Stimulated activated CD4-positive, alpha-beta T cell treated with anti-CD3 and anti-CD28 coated beads, Interleukin-4, amount 100 ng/mL, for 1 hour (primary cell): Measurements from ENCODE around the gene MEIS2.

Experiments
- DNase-seq: peaks from one replicate; pipeline ENCODE4 v3.0.0-alpha.2; 2020

MEIS2 gene

DNA sequence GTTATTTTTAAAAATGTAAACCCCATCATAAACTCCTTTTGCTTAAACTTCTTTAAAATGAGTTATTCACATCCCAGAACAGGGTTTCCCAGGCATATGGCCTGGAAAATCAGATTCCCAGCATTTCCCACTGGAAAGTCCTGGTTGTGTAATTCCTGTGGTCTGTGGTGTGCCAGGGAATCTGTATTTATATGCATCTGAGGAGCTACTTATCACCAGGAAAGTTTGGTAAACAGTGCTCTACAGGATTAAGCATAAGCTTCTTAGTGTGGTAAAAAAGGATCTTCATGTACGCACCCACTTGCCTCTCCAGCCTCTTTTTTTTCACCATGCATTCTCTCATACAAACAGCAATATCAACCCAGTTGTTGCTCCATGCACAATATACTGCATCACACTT is 28.2 kb downstream of the MEIS2 start:
- no peak for DNase-seq

DNA sequence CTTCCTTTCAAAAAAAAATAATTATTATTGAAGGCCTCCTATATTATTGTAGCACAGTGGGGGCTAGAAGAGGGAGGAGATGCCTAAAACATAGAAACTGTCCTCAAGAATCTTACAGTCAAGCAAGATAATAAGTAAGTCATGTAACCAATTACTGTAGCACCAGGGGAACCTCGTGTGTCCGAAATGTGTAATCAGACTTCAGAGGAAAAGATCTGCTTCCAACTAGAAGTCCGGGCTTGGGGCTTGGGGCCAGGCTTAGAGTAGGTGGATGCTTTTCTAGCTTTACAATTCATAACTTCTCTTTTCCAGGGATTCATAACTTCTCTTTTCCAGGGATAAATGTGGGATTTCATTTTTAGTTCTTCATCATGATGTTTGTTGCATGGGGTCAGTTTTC is 29.2 kb downstream of the MEIS2 start:
- no peak for DNase-seq

DNA sequence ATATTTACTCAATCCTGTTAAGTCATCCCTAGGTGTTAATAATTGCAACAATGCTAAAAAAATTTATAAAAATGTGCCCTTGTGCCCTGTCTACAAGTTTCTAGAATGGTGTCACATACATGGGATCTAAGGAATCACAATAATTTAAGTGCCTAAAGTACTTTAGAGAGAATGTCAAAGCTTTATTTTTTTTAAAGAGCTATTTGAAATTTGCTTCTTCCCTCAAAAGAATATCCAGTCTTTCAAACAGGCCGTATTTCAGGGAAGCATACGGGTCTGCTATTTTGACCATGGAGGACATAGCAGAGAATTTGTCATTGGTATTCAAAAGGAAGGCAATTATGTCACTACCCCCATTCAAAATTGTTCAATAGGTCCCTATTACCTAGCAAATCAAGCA is 29.7 kb downstream of the MEIS2 start:
- no peak for DNase-seq

DNA sequence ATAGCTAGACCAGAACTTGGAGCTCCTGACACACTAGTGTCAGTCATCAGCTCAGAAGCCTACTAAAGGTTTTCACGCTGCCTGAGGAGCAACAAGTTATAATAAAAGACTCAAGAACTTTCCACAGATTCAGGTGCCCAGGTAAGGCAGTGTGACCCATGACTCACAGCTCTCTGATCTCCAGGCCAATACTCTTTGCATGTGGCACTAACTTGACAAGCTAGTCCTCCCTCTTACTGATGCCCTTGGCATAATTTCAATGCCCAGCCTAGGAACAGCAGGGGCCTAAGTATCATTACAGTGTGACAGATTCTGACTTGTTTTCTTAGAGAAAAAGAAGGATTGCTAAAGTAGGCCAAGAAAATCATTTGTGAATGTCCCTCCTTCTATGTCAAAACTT is 38.4 kb downstream of the MEIS2 start:
- no peak for DNase-seq

DNA sequence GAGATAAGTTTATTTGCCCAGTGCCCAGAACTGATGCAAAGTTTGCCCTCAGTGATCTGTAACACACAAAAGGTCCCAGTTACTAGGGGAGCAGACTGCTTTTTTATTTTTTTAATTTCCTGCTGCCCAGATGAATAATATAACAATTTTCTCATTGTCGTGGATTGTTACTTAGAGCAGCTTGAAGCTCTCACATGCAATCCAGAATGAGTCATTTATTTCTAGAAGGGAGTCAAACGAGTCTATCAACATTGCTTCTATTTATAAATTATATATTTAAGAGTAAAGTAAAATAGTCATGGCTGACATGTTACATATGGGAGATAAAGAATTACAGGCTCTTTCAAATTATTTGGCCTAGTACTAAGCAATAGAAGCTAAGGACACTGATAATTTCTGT is 41.3 kb downstream of the MEIS2 start:
- no peak for DNase-seq

DNA sequence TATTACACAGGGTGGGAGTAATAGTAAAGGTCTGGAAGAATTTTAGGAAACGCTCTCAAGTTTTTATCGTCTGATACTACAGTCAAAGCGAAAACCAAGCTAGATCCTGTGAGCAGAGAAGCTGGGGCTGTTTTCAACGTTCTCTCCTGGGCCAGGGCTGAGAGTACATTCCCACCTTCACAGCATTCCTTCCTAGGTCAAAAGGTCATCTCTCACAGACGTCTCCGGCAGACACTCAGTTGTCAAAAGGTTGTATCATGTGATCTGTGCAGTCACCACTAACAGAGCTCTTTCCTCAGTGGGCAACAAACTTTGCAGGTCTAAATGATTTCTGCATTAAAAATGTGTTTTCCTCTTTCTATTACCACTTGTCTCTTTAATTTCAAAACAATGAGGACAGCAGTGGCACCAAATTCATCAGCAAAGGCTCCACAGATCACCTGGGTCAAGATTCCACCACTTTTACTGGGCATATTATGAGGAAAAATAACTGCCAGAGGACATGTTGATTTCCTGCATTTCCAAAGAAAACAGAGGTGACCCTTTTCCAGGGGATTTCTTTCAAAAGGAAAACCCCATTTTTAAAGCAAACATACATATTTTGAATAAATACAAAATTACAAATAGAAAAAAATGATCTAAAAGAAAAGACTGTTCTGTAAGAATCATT is 41.9 kb downstream of the MEIS2 start:
- no peak for DNase-seq

DNA sequence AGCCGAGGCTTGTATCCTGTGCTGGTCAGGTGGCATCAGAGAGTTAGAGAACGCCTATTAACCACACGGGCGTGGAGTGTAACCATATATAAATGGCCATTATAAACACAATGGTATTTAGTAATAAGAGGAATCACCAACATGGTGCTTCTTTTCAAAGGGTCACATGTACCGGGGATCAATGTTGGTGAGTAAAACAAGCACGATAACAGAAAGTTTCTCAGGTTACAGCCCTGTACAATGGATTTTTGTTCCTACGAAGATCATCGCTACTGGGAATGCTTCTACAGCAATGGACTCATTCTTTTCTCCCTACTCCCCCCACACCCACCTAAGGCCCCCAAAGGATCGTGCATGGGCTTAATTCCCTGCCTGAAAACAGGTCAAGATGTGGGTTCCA is 42.5 kb downstream of the MEIS2 start:
- DNase-seq = no peak

DNA sequence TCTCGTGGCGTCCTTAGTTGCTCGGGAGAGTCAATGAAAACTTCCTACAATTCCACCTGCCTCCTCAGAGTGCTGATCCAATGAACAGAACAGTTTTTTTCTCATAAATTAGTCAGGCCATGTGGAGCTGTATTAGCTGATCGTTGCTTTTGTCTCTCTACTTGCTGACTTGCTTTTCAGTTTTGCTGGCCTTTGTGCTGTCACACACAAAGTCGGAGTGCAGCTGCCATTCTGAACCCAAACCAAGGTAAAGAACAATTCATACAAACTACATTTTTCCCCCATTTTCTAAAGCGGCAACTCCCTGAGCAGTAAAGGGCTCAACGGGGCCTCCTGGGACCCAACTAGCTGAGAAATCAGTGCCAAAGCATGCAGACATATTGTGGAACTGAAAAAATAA is 43.1 kb downstream of the MEIS2 start:
- no peak for DNase-seq

DNA sequence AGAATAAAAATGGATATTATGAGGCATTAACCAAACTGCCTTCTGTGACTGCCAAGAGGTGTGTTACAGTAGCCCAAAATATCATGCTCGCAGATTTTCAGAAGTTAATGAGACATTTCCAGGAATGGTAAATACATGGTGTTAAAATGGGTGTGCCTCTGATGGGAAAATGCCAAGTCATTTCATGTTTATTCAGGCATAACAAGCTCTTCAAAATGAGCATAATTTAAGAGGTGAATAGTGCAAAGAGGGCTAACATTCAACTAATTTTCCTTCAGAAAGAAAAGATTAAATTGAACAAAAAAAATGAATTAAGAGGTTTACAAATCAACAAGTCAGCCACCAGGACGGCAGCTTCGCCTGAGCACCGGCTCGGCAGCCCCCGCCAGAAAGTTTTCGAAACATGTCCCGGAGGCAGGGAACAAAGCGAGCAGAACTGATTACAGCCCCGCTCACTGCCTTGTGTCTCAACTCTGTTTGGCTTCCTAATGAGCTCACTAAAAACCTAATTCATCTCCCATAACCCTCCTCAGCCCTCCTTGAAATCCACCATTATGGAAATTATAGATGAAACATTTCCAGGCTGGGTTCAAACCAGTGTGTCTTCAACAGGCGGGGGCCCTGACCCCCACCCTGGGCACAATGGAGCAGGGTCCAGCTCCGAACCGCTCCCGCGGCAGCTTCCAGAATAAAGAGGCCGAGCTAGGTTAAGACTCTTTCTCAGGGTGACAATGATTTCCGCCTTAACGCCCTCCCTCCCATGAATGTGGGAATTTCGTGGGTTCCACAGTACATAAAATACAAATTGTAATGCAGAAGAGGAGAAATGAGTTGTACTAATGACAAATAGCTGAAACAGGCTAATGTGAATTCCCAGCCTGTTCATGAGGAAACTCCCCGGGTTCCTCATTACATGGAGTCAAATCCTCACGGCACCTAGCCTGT is 43.9 kb downstream of the MEIS2 start:
- no peak for DNase-seq

DNA sequence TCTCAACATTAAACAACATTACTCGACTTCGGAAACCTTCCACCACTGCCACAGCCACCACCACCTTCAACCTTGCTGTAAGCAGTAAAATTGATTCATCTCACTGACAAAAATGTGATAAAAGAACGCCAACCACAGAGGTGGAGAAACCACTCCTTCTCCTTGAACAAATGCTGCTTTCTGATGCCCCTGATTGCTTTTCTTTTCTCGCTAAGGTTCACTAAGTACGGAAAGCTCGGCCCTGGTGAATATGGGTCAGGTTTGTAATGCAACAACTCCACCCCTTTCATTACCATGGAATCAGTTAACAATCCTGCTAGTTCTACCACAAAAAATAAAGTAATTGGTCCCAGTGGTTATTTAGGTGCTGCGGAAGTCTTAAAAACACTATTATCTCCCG is 44.9 kb downstream of the MEIS2 start:
- DNase-seq = no peak

DNA sequence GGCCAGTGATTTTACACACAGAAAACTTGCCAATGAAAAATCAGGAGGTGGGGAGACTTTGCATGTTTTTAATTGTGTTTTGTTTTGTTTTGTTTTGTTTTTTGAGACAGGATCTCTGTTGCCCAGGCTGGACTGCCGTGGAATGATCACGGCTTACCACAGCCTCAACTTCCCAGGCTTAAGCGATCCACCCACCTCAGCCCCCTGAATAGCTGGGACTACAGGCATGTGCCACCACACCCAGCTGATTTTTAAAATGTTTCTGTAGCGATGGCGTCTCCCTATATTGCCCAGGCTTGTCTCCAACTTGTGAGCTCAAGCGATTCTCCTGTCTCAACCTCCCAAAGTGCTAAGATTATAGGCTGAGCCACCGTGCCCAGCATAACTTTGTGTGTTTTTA is 46.0 kb downstream of the MEIS2 start:
- no peak for DNase-seq

DNA sequence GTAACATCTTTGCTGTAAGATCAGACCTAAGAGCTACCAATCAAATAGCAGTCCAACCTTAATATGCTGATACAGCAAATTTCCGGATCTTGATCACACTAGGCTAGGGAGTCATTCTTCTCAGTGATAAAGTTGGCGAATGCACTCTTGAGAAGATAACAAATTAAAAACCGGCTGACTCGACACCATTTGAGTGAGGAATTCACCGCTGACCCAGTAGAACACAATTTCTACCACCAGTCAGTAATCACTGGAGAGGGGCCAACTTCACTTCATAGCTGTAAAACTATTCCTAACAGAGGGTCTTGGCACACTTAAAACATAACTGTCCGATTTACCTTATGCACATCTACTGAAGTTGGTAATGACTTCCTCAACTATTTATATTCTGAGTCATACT is 47.2 kb downstream of the MEIS2 start:
- no peak for DNase-seq

DNA sequence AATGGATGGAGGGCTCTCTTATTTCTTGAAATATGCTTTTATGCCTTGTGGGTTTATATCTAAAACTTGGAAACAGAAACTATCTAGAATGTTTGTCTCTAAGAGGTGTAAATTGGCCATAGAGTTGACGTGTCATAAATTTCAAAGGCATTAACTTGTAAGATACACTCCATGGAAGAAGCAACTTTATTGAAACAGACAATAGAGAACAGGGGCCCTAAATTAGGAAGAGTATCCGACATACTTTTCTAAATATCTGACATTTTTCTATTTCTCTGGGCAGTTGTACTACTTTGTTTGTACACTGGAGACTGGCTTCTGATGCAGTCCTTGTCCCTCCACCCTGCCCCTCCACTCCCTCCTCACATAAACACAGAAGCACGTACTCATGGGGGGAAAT is 50.0 kb downstream of the MEIS2 start:
- DNase-seq = no peak

DNA sequence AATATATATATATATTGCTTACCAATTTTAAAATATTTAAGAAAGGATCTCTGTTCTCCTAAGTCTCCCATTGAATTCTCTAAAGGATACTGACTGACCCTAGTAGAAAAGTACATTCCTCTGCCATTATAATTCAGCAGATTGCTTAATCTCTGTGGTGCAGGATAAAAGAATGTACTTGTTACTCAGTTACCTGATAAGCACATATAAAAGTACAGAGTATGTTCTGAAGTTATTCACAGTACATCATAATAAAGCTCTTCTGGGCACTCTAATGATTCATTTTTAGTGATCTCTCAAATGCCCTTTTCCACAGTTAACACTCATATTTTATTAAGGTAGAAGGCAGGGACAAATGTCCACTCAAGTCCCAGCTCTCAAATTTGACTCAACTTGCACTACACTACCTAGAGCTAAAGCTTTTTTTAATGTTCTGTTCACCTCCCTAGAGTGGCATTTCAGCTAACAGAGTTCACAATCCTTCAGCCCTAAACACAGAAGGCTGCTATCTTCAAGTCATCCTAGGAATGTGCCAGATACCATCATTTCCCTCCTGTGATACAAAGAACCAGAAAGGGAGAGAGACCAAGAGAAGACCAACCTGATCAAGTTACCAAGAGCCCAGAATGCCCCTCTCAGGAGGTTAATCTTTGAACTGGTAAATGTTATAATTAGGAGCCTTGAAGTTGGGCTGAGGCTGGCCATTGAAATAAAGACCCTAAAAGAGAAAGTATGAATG is 53.3 kb downstream of the MEIS2 start:
- DNase-seq = no peak

DNA sequence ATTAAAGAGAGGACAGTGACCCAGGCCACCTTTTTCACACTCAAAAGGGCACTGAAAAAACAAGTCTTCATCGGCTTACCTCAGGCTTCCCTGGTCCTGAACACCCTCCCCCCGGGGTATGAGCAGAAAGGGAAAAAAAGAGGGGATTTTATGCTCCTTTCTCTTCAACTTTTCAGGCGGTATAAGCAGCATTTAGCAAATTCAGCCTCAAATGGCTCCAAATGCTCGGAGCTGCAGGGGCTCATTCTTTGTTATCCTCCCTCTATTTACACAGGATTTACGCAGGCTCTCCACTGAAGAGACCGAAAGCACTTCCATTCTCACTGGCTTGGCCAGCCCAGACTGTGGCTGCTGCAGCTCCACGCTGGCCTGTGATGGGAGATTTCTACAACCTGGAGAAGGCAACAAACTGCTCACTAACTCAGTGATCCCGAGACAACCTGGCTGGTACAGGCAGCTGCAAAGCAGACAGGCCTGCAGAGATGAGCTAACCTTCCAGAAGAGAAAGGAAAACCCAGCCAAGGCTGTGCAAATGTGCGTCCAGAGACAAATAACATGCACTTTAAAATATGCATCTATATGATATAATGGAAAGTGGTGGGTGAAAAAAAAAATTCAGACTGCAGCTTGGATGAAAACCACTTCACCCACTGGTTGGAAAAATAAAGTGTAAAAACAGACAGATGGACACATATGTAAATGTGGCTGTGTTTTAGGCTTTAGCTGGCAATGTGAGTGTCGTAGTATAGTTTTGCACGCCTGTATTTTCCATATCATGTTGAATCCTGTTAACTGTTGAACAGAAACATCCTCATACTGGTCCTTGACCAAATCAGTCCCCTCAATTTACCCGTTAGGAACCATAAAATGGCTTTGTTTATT is 54.2 kb downstream of the MEIS2 start:
- no peak for DNase-seq

DNA sequence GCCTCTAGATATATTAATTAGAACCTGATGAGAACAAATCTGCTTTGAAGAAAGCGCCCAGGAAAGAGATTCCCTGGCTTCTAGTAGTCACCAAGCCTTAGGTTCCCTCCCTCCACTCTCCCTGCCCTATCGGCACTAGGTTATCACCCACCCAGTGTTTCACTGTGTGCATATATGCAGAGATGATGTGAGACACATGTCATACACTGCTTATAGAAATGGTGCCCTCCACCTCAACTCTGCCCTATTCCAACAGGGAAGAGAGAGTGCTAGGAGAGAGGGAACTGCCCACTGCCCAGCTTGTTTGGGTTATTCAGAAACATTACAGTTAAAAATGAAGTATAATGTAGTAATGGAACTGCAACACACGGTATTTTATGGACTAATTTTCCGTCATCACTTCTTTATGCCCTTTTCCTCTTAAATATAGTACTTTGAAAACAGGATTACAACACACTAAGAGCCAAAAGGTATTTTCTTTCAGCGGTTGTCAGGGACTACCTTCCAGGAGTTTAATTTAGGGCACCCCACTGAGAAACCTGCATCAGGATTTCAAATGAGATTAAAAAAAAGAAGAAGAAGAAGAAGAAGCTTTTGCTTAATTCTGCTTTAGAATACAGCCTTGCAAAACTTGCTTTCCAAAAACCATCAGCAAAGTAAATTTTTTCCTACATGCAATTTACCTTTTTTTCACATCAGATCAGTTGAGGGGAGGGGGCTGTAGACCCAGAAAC is 55.3 kb downstream of the MEIS2 start:
- DNase-seq = no peak

DNA sequence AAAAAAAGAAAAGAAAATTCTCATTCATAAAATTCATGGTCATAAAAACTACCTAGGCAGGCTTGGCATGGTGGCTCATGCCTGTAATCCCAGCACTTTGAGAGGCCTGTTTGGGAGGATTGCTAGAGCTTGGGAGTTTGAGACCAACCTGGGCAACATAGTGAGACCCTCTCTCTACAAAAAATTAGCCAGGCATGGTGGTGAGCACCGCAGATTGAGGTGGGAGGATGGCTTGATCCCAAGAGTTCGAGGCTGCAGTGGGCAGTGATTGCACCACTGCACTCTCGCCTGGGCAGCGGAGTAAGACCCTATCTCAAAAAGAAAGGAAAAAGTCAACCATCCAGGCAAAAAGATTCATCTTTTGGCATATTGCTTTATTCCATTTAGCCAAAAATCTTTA is 58.5 kb downstream of the MEIS2 start:
- no peak for DNase-seq

DNA sequence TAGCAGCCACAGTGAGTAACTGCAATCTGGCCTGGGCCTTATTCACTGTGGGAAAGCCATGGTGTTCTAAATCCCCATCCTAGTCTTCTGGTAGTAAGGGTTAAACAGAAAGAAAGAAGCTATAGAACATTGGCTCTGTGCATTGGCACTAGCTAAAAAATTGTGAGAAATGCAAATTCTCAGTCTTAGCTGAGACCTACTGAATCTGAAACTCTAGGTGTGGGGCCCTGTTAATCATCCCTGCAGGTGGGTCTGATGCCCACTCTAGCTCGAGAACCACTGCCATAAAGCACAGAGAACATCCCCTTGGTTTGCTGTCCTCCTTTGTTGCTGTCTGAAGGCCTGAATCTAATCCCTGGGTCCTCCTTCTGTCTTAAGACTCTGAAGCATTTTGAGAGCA is 59.3 kb downstream of the MEIS2 start:
- DNase-seq = no peak

DNA sequence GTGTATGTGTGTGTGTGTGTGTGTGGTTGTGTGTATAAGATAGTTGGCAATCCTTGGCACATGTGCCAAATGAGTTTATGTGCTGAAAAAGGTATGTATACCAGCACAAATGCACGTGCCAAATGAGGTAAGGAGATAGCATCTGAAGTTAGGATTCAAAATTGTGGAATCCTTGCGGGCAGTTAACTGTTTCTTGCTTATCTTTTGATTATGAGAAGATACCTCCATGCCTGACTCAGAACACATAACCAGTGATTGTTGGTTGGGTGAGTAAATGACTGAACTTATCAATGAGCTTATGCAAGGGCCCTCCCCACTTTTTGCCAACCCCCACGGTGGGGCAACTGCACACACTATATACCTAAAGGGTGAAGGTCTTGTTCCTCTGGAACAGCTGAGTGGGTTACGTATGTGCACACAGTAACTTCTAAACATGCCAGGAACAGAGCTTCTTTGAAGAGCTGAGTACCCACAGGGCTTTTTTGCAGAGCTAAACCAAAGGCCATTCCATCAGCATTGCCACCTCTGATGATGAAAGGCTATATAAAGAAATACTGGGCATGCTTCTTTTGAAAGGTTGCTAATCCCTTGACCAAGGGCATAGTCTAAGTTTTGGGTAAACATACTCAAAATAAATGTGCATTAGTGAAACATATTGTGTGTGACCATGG is 60.1 kb downstream of the MEIS2 start:
- DNase-seq = no peak

DNA sequence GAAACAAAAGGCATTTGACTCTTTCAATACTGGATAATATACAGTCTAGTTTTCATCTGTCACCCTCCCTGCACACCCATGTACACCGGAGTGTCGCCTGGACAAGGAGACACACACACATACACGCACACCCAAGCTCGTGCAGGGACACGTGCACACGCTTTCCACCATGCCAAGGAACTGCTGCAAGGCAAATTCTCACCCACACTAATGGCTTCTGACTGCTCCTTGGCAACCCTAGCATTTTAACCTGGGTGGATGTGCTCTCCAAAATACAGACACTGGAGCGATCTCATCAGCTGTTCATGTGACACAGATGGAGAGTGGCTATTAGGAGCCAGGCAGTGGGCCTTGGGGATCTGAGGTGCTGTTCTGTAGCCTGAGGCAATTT is 61.6 kb downstream of the MEIS2 start:
- DNase-seq = no peak
